H9 (cell line): ENCODE measurements around the gene STYXL2. TPM values are rescaled to one million over a fixed set of nuclear protein-coding genes. Genes with fewer than 3 reads are reported as not detected.

Source experiments
- DNase-seq: peaks from one replicate; pipeline ENCODE4 v3.0.0-alpha.2; 2017
- H2AFZ ChIP-seq: one replicate; pipeline ENCODE4 v1.6.1; 2013; ENCODE audit warnings: mild to moderate bottlenecking, low read length, control low read depth, moderate library complexity
- H2AK5ac ChIP-seq: 2 replicates; pipeline ENCODE4 v1.6.1; 2013; ENCODE audit warnings: low read length, control low read depth, mixed read lengths; ENCODE audit not compliant: insufficient read length
- H2BK120ac ChIP-seq: one replicate; pipeline ENCODE4 v1.6.1; 2013; ENCODE audit warnings: low read depth, mild to moderate bottlenecking, low read length, control low read depth, inconsistent platforms; ENCODE audit not compliant: poor library complexity, severe bottlenecking
- H2BK12ac ChIP-seq: 2 replicates; pipeline ENCODE4 v1.6.1; 2013; ENCODE audit warnings: low read length, control low read depth, mixed read lengths, low read depth; ENCODE audit not compliant: insufficient read length
- H2BK15ac ChIP-seq: 2 replicates; pipeline ENCODE4 v1.6.1; 2013; ENCODE audit warnings: low read depth, low read length, control low read depth
- H2BK20ac ChIP-seq: one replicate; pipeline ENCODE4 v1.6.1; 2013; ENCODE audit warnings: low read depth, mild to moderate bottlenecking, low read length, control low read depth, inconsistent platforms; ENCODE audit not compliant: poor library complexity, severe bottlenecking
- H2BK5ac ChIP-seq: 2 replicates; pipeline ENCODE4 v1.6.1; 2013; ENCODE audit warnings: low read length, control low read depth, mixed read lengths; ENCODE audit not compliant: insufficient read length
- H3K14ac ChIP-seq: 2 replicates; pipeline ENCODE4 v1.6.1; 2013; ENCODE audit warnings: low read length, control low read depth; ENCODE audit not compliant: insufficient read depth
- H3K18ac ChIP-seq: 2 replicates; pipeline ENCODE4 v1.6.1; 2013; ENCODE audit warnings: low read depth, mild to moderate bottlenecking, mixed read lengths, low read length, control low read depth; ENCODE audit not compliant: insufficient read length
- H3K23ac ChIP-seq: 2 replicates; pipeline ENCODE4 v1.6.1; 2013; ENCODE audit warnings: low read length, control low read depth, mixed read lengths, low read depth; ENCODE audit not compliant: insufficient read length
- H3K23me2 ChIP-seq: 2 replicates; pipeline ENCODE4 v1.6.1; 2013; ENCODE audit warnings: low read depth, mild to moderate bottlenecking, mixed read lengths, low read length, control low read depth; ENCODE audit not compliant: insufficient read length, poor library complexity, severe bottlenecking
- H3K27ac ChIP-seq: 2 replicates; pipeline ENCODE4 v1.5.1; 2013; ENCODE audit warnings: low read length, control low read depth, mixed read lengths, low read depth; ENCODE audit not compliant: insufficient read length
- H3K27me3 ChIP-seq: 2 replicates; pipeline ENCODE4 v1.6.1; 2013; ENCODE audit warnings: low read length, control low read depth, inconsistent platforms; ENCODE audit not compliant: insufficient read depth
- H3K4ac ChIP-seq: 2 replicates; pipeline ENCODE4 v1.6.1; 2013; ENCODE audit warnings: low read depth, mild to moderate bottlenecking, control low read depth, inconsistent platforms, low read length, moderate library complexity
- H3K4me1 ChIP-seq: 2 replicates; pipeline ENCODE4 v1.6.1; 2013; ENCODE audit warnings: low read length, control low read depth, inconsistent platforms; ENCODE audit not compliant: insufficient read depth
- H3K4me2 ChIP-seq: 2 replicates; pipeline ENCODE4 v1.6.1; 2013; ENCODE audit warnings: low read length, control low read depth, mixed read lengths; ENCODE audit not compliant: insufficient read length, insufficient read depth
- H3K56ac ChIP-seq: 2 replicates; pipeline ENCODE4 v1.6.1; 2013; ENCODE audit warnings: low read depth, mild to moderate bottlenecking, mixed read lengths, low read length, control low read depth; ENCODE audit not compliant: insufficient read length
- H3K79me1 ChIP-seq: 2 replicates; pipeline ENCODE4 v1.6.1; 2013; ENCODE audit warnings: low read depth, mild to moderate bottlenecking, moderate library complexity, low read length, control low read depth, inconsistent platforms; ENCODE audit not compliant: insufficient read depth, poor library complexity, severe bottlenecking
- H3K79me2 ChIP-seq: 2 replicates; pipeline ENCODE4 v1.6.1; 2013; ENCODE audit warnings: low read length, control low read depth, inconsistent platforms; ENCODE audit not compliant: insufficient read depth
- H3K9ac ChIP-seq: 2 replicates; pipeline ENCODE4 v1.6.1; 2013; ENCODE audit warnings: low read length, control low read depth, mixed read lengths; ENCODE audit not compliant: insufficient read length; ENCODE audit errors: extremely low read depth
- H3K9me3 ChIP-seq: one replicate; pipeline ENCODE4 v1.6.1; 2013; ENCODE audit warnings: low read depth, low read length, inconsistent platforms; ENCODE audit not compliant: control insufficient read depth
- H3T11ph ChIP-seq: one replicate; pipeline ENCODE4 v1.6.1; 2013; ENCODE audit warnings: mild to moderate bottlenecking, low read length, control low read depth, inconsistent platforms
- H4K20me1 ChIP-seq: one replicate; pipeline ENCODE4 v1.6.1; 2013; ENCODE audit not compliant: control insufficient read depth, insufficient read length, insufficient read depth
- H4K5ac ChIP-seq: 2 replicates; pipeline ENCODE4 v1.6.1; 2013; ENCODE audit warnings: low read depth, mild to moderate bottlenecking, mixed read lengths, low read length, control low read depth; ENCODE audit not compliant: insufficient read length
- H4K8ac ChIP-seq: replicated peaks from 2 replicates; pipeline ENCODE4 v1.6.1; 2013; ENCODE audit warnings: low read length, control low read depth, mixed read lengths, low read depth; ENCODE audit not compliant: insufficient read length
- H4K91ac ChIP-seq: 2 replicates; pipeline ENCODE4 v1.6.1; 2013; ENCODE audit warnings: low read depth, mild to moderate bottlenecking, moderate library complexity, mixed read lengths, low read length, control low read depth; ENCODE audit not compliant: insufficient read length
- H3K27ac Mint-ChIP-seq, 3 experiments: 2 replicates in 2 of 3; 3 replicates in 1 of 3; pipeline ENCODE4 v1.8.0; 2020 to 2021; ENCODE audit warnings: mixed read lengths in 3 of 3, mild to moderate bottlenecking in 1 of 3, moderate library complexity in 1 of 3
- H3K27me3 Mint-ChIP-seq: 2 replicates; pipeline ENCODE4 v1.8.0; 2021; ENCODE audit warnings: low read depth, mild to moderate bottlenecking, moderate library complexity, mixed read lengths
- H3K36me3 Mint-ChIP-seq, 3 experiments: 2 replicates in 2 of 3; 3 replicates in 1 of 3; pipeline ENCODE4 v1.8.0; 2020 to 2021; ENCODE audit warnings: low read depth in 3 of 3, mixed read lengths in 3 of 3; ENCODE audit not compliant: insufficient read depth in 1 of 3
- H3K4me1 Mint-ChIP-seq, 2 experiments: 2 replicates each; pipeline ENCODE4 v1.8.0; 2020; ENCODE audit warnings: mixed read lengths in 2 of 2
- H3K4me3 Mint-ChIP-seq, 2 experiments: 2 replicates in 1 of 2; 3 replicates in 1 of 2; pipeline ENCODE4 v1.8.0; 2020 to 2021; ENCODE audit warnings: mild to moderate bottlenecking in 2 of 2, mixed read lengths in 2 of 2, moderate library complexity in 1 of 2
- H3K9me3 Mint-ChIP-seq, 2 experiments: 2 replicates in 1 of 2; 3 replicates in 1 of 2; pipeline ENCODE4 v1.8.0; 2020; ENCODE audit warnings: mild to moderate bottlenecking in 2 of 2, mixed read lengths in 2 of 2, moderate library complexity in 1 of 2
- WGBS: extraction: QIAGEN DNeasy Blood & Tissue Kit; methylation state at CpG from one replicate; pipeline ENCODE4 v1.1.7; 2013; ENCODE audit warnings: missing lambda C conversion rate, low lambda C conversion rate, mixed read lengths; ENCODE audit not compliant: insufficient read length; ENCODE audit errors: extremely low coverage; 5-methylcytosine and 5-hydroxymethylcytosine counted together
- total RNA-seq: library from RNA; stranded (reverse); gene quantifications from 2 replicates; pipeline ENCODE4 v1.2.1, GENCODE V29; 2021
- TF ChIP-seq, protein P1 (sequence below): fragments of 200-600 bp; sonication (generic); conservative IDR thresholded peaks from 3 replicates; pipeline ENCODE4 v1.8.0; 2021; ENCODE audit warnings: antibody characterized with exemption, mild to moderate bottlenecking

Gene STYXL2
- total RNA-seq, 1 experiment from 2014 or later, result 0.09 TPM

- no peak overlapping the region for H2AK5ac ChIP-seq
- no peak overlapping the region for H3K27ac ChIP-seq
- WGBS, result no CpG with 5 or more reads among the region's 9 CpGs
- no peak overlapping the region for H3K9ac ChIP-seq
- H3K9me3 Mint-ChIP-seq, result no peaks in the 10 kb centered on the region
- H3K79me1 ChIP-seq, result no peaks in the 10 kb centered on the region
- H3K27me3 ChIP-seq, result no peaks in the 10 kb centered on the region
- H3K36me3 Mint-ChIP-seq, result no peaks in the 10 kb centered on the region
- no peak overlapping the region for H2BK15ac ChIP-seq
- H3K4me2 ChIP-seq, result no peak overlapping the region
- no peak overlapping the region for H2BK5ac ChIP-seq
- no peak overlapping the region for H2AFZ ChIP-seq
- H4K5ac ChIP-seq, result no peak overlapping the region
- H3T11ph ChIP-seq, result no peak overlapping the region
- no peak overlapping the region for H3K56ac ChIP-seq
- H3K4me3 Mint-ChIP-seq, result no peak overlapping the region
- no peak overlapping the region for H2BK12ac ChIP-seq
- no peak overlapping the region for H3K23ac ChIP-seq
- H2BK120ac ChIP-seq, result no peak overlapping the region
- TF ChIP-seq, protein P1, sequence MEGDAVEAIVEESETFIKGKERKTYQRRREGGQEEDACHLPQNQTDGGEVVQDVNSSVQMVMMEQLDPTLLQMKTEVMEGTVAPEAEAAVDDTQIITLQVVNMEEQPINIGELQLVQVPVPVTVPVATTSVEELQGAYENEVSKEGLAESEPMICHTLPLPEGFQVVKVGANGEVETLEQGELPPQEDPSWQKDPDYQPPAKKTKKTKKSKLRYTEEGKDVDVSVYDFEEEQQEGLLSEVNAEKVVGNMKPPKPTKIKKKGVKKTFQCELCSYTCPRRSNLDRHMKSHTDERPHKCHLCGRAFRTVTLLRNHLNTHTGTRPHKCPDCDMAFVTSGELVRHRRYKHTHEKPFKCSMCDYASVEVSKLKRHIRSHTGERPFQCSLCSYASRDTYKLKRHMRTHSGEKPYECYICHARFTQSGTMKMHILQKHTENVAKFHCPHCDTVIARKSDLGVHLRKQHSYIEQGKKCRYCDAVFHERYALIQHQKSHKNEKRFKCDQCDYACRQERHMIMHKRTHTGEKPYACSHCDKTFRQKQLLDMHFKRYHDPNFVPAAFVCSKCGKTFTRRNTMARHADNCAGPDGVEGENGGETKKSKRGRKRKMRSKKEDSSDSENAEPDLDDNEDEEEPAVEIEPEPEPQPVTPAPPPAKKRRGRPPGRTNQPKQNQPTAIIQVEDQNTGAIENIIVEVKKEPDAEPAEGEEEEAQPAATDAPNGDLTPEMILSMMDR, result no peak
- H3K23me2 ChIP-seq, result peaks cover 5% of the 10 kb centered on the region
- H3K4ac ChIP-seq, result no peak overlapping the region
- no peak overlapping the region for H3K18ac ChIP-seq
- no peak overlapping the region for H3K27ac Mint-ChIP-seq
- H4K20me1 ChIP-seq, result no peaks in the 10 kb centered on the region
- peaks cover 29 to 36% of the 10 kb centered on the region in 2 experiments for H3K4me1 Mint-ChIP-seq
- no peaks in the 10 kb centered on the region for H3K9me3 ChIP-seq
- no peak overlapping the region for H4K8ac ChIP-seq
- peaks cover 5% of the 10 kb centered on the region for H3K27me3 Mint-ChIP-seq
- H3K14ac ChIP-seq, result no peak overlapping the region
- no peaks in the 10 kb centered on the region for H3K79me2 ChIP-seq
- H2BK20ac ChIP-seq, result no peak overlapping the region
- no peak for DNase-seq
- H3K4me1 ChIP-seq, result peaks cover 2% of the 10 kb centered on the region; the same call in 1 of the 2 replicates
- no peak overlapping the region for H4K91ac ChIP-seq
These were observed 23.4 kb downstream of the STYXL2 start for GRCh38 chr1:167117225-167117624.
